Stimulated activated CD4-positive, alpha-beta T cell treated with anti-CD3 and anti-CD28 coated beads, TNF-alpha, amount 100 ng/mL, for 1 hour (primary cell): Measurements from ENCODE around the gene ADGRG6.

Source experiments
- DNase-seq, 3 donors: peaks; one replicate each; pipeline ENCODE4 v3.0.0-alpha.2; 2020; ENCODE audit warnings: low read depth in 3 of 3, low spot score in 1 of 3

Gene ADGRG6

GRCh38 chr6:142478117-142478516, 176.3 kb downstream of the ADGRG6 start:
- no peak for DNase-seq

DNA sequence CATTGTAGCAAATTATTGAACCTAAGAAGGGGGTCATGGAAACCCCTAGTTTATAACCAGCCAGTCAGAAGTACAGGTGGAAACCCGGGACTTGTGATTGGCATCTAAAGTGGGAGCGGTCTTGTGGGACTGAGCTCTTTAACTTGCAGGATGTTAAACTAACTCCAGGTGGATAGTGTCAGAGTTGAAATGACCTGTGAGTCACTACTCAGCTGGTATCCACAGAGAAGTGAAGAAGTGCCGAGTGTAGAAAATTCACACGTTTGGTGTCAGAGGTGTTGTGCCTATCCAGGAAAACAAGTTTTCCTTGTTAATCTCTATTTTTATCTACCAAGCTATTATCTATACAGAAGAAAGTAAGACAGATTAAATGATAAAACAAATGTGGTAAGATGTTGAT, 179.7 kb downstream of the ADGRG6 start:
- DNase-seq = no peak

GRCh38 chr6:142482249-142482648, 180.4 kb downstream of the ADGRG6 start:
- no peak for DNase-seq

DNA sequence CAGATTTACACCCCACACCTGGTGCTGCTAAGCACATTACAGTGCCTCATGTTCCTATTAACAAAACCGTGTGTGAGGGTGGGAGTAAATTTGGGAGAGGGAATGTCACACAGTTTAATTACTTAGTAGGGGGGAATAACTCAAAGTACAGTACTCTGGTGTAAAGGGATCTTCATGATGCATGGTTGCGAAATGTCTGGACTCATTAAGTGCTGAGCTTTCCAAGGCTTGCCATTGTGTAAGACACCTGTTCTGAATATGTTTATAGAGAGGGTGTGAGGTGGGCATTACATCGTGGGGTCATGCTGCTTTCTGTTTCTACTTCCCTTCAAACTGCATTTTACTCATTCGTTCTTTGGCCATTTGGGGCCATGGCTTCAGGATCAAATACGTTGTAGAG, 181.2 kb downstream of the ADGRG6 start:
- no peak for DNase-seq

GRCh38 chr6:142485256-142485655, 183.4 kb downstream of the ADGRG6 start:
- no peak for DNase-seq

- DNase-seq = no peak
These were observed 188.2 kb downstream of the ADGRG6 start for GRCh38 chr6:142489722-142490610.
